ENCODE data around the gene FRMPD4. TPM values are rescaled to one million over a fixed set of nuclear protein-coding genes. Genes with fewer than 3 reads are reported as not detected.

Gene FRMPD4
- total RNA-seq, 4 donors from 2014 or later: 0.16 TPM; not detected in 3

GRCh38 chrX:12383196-12383595 is 244.9 kb downstream of the FRMPD4 start:
- DNase-seq (ENCODE audit: low spot score in 2 of 2): no peak
- 25 to 29% methylated on average over 1 to 2 of the region's 2 CpGs for WGBS, 2 donors
- intact Hi-C loops (cut with DNase I; ENCODE audit: low total_unique reads): no loop called here
- TF ChIP-seq CTCF (IDR thresholded peaks at IDR 0.05) (no peak), POLR2A (IDR thresholded peaks at IDR 0.05) (no peak)
- no peak overlapping the region for H3K4me3 ChIP-seq (ENCODE audit: low read depth, poor library complexity, severe bottlenecking)

- no peak for DNase-seq (ENCODE audit: low spot score in 2 of 2)
- intact Hi-C loops (cut with DNase I; ENCODE audit: low total_unique reads): no loop called here
- H3K4me3 ChIP-seq (ENCODE audit: low read depth, poor library complexity, severe bottlenecking): no peak overlapping the region
- no peak for TF ChIP-seq CTCF (IDR thresholded peaks at IDR 0.05)
- no peak for TF ChIP-seq POLR2A (IDR thresholded peaks at IDR 0.05)
- 87 to 95% methylated on average over 1 of the region's 1 CpG for WGBS, 2 donors
Measured at GRCh38 chrX:12390301-12390700, 252.0 kb downstream of the FRMPD4 start.

GRCh38 chrX:12396584-12396983 is 258.3 kb downstream of the FRMPD4 start:
- no peak for TF ChIP-seq POLR2A (IDR thresholded peaks at IDR 0.05)
- intact Hi-C loops (cut with DNase I; ENCODE audit: low total_unique reads): no loop called here
- no peak for DNase-seq (ENCODE audit: low spot score in 2 of 2)
- no peak overlapping the region for H3K4me3 ChIP-seq (ENCODE audit: low read depth, poor library complexity, severe bottlenecking)

- no peak for DNase-seq (ENCODE audit: low spot score in 2 of 2)
- TF ChIP-seq POLR2A (IDR thresholded peaks at IDR 0.05) (no peak), CTCF (IDR thresholded peaks at IDR 0.05) (no peak)
- H3K4me3 ChIP-seq (ENCODE audit: low read depth, poor library complexity, severe bottlenecking): no peak overlapping the region
- WGBS, 2 donors: 56 to 68% methylated on average over 4 of the region's 4 CpGs
- intact Hi-C loops (cut with DNase I; ENCODE audit: low total_unique reads): no loop called here
Measured at GRCh38 chrX:12400218-12400617, 261.9 kb downstream of the FRMPD4 start.

- intact Hi-C loops (cut with DNase I; ENCODE audit: low total_unique reads): no loop called here
- H3K4me3 ChIP-seq (ENCODE audit: low read depth, poor library complexity, severe bottlenecking): no peak overlapping the region
- WGBS, 2 donors: 60 to 77% methylated on average over 1 of the region's 1 CpG
- no peak for DNase-seq (ENCODE audit: low spot score in 2 of 2)
- TF ChIP-seq CTCF (IDR thresholded peaks at IDR 0.05) (no peak), POLR2A (IDR thresholded peaks at IDR 0.05) (no peak)
Measured at GRCh38 chrX:12401252-12401651, 263.0 kb downstream of the FRMPD4 start.

- DNase-seq (ENCODE audit: low spot score in 2 of 2): no peak
- 76 to 98% methylated on average over 3 of the region's 3 CpGs for WGBS, 2 donors
- TF ChIP-seq CTCF (IDR thresholded peaks at IDR 0.05) (no peak), POLR2A (IDR thresholded peaks at IDR 0.05) (no peak)
- intact Hi-C loops (cut with DNase I; ENCODE audit: low total_unique reads): no loop called here
- H3K4me3 ChIP-seq (ENCODE audit: low read depth, poor library complexity, severe bottlenecking): no peak overlapping the region
Measured at GRCh38 chrX:12403474-12404082, 265.3 kb downstream of the FRMPD4 start.

Data from lower leg skin (tissue), 4 donors.